K562 treated with DMSO at 1 percent for 12 hours (cell line): ENCODE measurements around the gene SLC17A9. TPM values are rescaled to one million over a fixed set of nuclear protein-coding genes. Genes with fewer than 3 reads are reported as not detected.

Experiments
- total RNA-seq: library from RNA; unstranded; fragments of 300-600 nt; gene quantifications from 2 replicates; pipeline ENCODE4 v1.2.3, GENCODE V29; 2022; ENCODE audit not compliant: insufficient read depth

Gene SLC17A9
- total RNA-seq = not detected in 2 replicates

GRCh38 chr20:62952373-62952967 is at the start of gene SLC17A9:
Gene SLC17A9, plus strand, starts transcription at chr20:62952709. Its CDS starts 122 bp downstream, at chr20:62952831.

GRCh38 chr20:62926229-62927127 is 26.0 kb upstream of the SLC17A9 start, which contains the start of gene DIDO1:
Gene DIDO1, minus strand, starts transcription at chr20:62926505.

GRCh38 chr20:62938105-62938888 is 14.2 kb upstream of the SLC17A9 start, which contains the start of gene GID8:
Gene GID8, plus strand, starts transcription at chr20:62938147. Its CDS starts 3,356 bp downstream, at chr20:62941503.

GRCh38 chr20:63006540-63007359 is 54.2 kb downstream of the SLC17A9 start, which contains the start of gene BHLHE23:
Gene BHLHE23, minus strand, starts transcription at chr20:63006964. Its CDS starts 190 bp downstream, at chr20:63006774.

Other genes with a start within 250 kb of the SLC17A9 start
- not detected in 2 replicates for gene NTSR1, start 243.9 kb upstream of the SLC17A9 start, total RNA-seq
- gene MRGBP, start 156.2 kb upstream of the SLC17A9 start, total RNA-seq = 11.6 and 12.8 TPM in 2 replicates
- 33.6 and 36.1 TPM in 2 replicates for gene OGFR, start 147.9 kb upstream of the SLC17A9 start, total RNA-seq
- gene COL9A3, start 135.7 kb upstream of the SLC17A9 start, total RNA-seq = 1.5 and 2.5 TPM in 2 replicates
- gene TCFL5, start 90.9 kb upstream of the SLC17A9 start, total RNA-seq = 7.8 and 14.2 TPM in 2 replicates
- 7.3 and 33.6 TPM in 2 replicates for gene DIDO1, start 26.2 kb upstream of the SLC17A9 start, total RNA-seq
- gene GID8, start 14.6 kb upstream of the SLC17A9 start, total RNA-seq = 17.7 and 26.9 TPM in 2 replicates
- gene BHLHE23, start 54.3 kb downstream of the SLC17A9 start, total RNA-seq = not detected in 2 replicates